OCI-LY3 (cell line): Measurements from ENCODE around the gene SYT3.

ENCODE experiments used
- H2AFZ ChIP-seq: fragments of 200-600, 300-600 bp; shearing (Covaris generic); 2 replicates; pipeline ENCODE4 v1.6.0; 2014; ENCODE audit warnings: antibody characterized with exemption, low read depth, low read length
- H3K27ac ChIP-seq: fragments of 200-600, 300-600 bp; sonication (generic); 2 replicates; pipeline ENCODE4 v1.5.1; 2014; ENCODE audit warnings: mild to moderate bottlenecking, low read length, moderate library complexity, mixed read lengths
- H3K27me3 ChIP-seq: fragments of 200-600, 300-600 bp; sonication (generic); 2 replicates; pipeline ENCODE4 v1.6.1; 2014; ENCODE audit warnings: low read depth, low read length, mixed read lengths
- H3K36me3 ChIP-seq: fragments of 200-600, 300-600 bp; sonication (generic); replicated peaks from 2 replicates; pipeline ENCODE3; 2014; ENCODE audit warnings: low read depth, low read length, mixed read lengths
- H3K4me1 ChIP-seq: fragments of 300-600, 200-600 bp; sonication (generic); 2 replicates; pipeline ENCODE4 v1.6.1; 2014; ENCODE audit warnings: low read length, mixed read lengths
- H3K4me2 ChIP-seq: fragments of 200-600, 300-600 bp; sonication (generic); 2 replicates; pipeline ENCODE4 v1.6.1; 2014; ENCODE audit warnings: low read length, mixed read lengths
- H3K4me3 ChIP-seq: fragments of 300-600, 200-600 bp; sonication (generic); 2 replicates; pipeline ENCODE4 v1.5.1; 2014; ENCODE audit warnings: antibody characterized with exemption, mild to moderate bottlenecking, low read length, moderate library complexity
- H3K79me2 ChIP-seq: fragments of 300-600, 200-600 bp; shearing (Covaris generic); 2 replicates; pipeline ENCODE4 v1.6.1; 2014; ENCODE audit warnings: mild to moderate bottlenecking, low read length, mixed read lengths
- H3K9ac ChIP-seq: fragments of 300-600, 200-600 bp; shearing (Covaris generic); 2 replicates; pipeline ENCODE4 v1.6.0; 2014; ENCODE audit warnings: mild to moderate bottlenecking, low read length, moderate library complexity
- H3K9me3 ChIP-seq: fragments of 200-600, 300-600 bp; shearing (Covaris generic); 2 replicates; pipeline ENCODE4 v1.6.1; 2014; ENCODE audit warnings: low read length, mixed read lengths; ENCODE audit not compliant: insufficient read depth
- H4K20me1 ChIP-seq: fragments of 200-600, 300-600 bp; sonication (generic); 2 replicates; pipeline ENCODE4 v1.6.1; 2016; ENCODE audit warnings: low read length, mixed read lengths; ENCODE audit not compliant: insufficient read depth
- CTCF ChIP-seq: fragments of 200-600, 300-600 bp; sonication (generic); IDR thresholded peaks from 2 replicates; pipeline ENCODE4 v1.5.1; 2014; ENCODE audit warnings: antibody characterized with exemption, low read length, low read depth
- EZH2phosphoT487 ChIP-seq: fragments of 200-600 bp; shearing (Covaris generic); IDR thresholded peaks from 2 replicates; pipeline ENCODE4 v1.6.1; 2018; ENCODE audit warnings: antibody characterized with exemption, mixed run types, low read depth

SYT3 gene

DNA sequence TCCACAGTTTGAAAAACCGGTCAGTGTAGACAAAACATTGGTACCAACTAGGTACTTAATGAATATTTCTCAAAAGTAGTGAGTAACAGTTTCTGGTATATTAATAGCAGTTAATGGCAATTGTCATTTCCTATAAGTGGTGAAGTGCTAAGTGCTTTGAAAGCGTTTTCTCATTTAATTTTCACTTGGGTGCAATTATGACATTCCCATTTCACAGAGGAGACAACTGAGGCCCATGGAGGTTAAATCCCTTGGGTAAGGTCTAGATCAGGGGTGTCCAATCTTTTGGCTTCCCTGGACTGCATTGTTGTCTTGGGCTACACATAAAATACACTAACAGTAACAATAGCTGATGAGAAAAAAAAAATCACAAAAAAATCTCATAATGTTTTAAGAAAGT, 687 bp upstream of the SYT3 start:
- H3K4me2 ChIP-seq, result no peak overlapping the region
- no peaks in the 10 kb centered on the region for H3K36me3 ChIP-seq
- H3K9me3 ChIP-seq, result 0 out of 2 replicates have a peak, but pooled peaks cover 3% of the 10 kb centered on the region
- no peaks in the 10 kb centered on the region for H3K4me1 ChIP-seq
- H3K79me2 ChIP-seq, result no peaks in the 10 kb centered on the region
- no peak overlapping the region for H2AFZ ChIP-seq
- TF ChIP-seq CTCF (no peak), EZH2phosphoT487 (no peak)
- no peak overlapping the region for H3K9ac ChIP-seq
- peaks cover 57% of the 10 kb centered on the region for H3K27me3 ChIP-seq
- no peak overlapping the region for H3K27ac ChIP-seq
- H4K20me1 ChIP-seq, result no peaks in the 10 kb centered on the region
- H3K4me3 ChIP-seq, result no peak overlapping the region

DNA sequence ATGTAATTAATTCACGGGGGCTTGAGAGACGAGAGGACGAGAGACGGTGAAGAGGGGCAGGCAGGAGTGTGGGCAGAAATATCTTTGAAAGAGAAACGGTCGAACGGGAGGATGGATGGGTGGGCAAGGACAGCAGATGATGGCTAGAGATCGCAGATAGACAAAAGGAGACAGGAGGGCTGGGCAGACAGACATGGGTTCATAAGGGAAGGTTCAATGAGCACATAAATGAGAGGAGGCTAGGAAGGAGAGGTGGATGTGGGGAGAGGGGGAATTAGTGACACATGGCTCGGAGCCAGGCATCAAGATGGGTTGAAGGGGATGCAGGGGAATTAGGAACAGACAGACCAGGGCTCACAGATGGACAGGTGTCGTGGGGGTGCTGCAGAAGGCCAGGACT, 1.1 kb downstream of the SYT3 start:
- Histone ChIP-seq H4K20me1 (no peaks in the 10 kb centered on the region), H3K27ac (no peak overlapping the region), H3K9ac (no peak overlapping the region), H3K79me2 (no peaks in the 10 kb centered on the region), H3K4me3 (no peak overlapping the region), H2AFZ (no peak overlapping the region), H3K36me3 (no peaks in the 10 kb centered on the region), H3K9me3 (peaks cover 17% of the 10 kb centered on the region), H3K27me3 (peaks cover 44% of the 10 kb centered on the region), H3K4me2 (no peak overlapping the region), H3K4me1 (no peaks in the 10 kb centered on the region)
- TF ChIP-seq CTCF (no peak), EZH2phosphoT487 (no peak)

- Histone ChIP-seq H2AFZ (no peak overlapping the region), H3K4me2 (no peak overlapping the region), H3K4me1 (no peaks in the 10 kb centered on the region), H3K79me2 (no peaks in the 10 kb centered on the region), H3K4me3 (no peak overlapping the region), H3K36me3 (no peaks in the 10 kb centered on the region), H3K9me3 (peaks cover 21% of the 10 kb centered on the region), H3K27me3 (peaks cover 34% of the 10 kb centered on the region), H3K27ac (no peak overlapping the region), H3K9ac (no peak overlapping the region), H4K20me1 (no peaks in the 10 kb centered on the region)
- no peak for TF ChIP-seq CTCF
- TF ChIP-seq EZH2phosphoT487, result no peak
Observed at GRCh38 chr19:50636317-50637085, 3.2 kb downstream of the SYT3 start.

GRCh38 chr19:50633973-50634372, 5.7 kb downstream of the SYT3 start:
- Histone ChIP-seq H3K4me1 (no peaks in the 10 kb centered on the region), H3K9ac (no peak overlapping the region), H3K36me3 (no peaks in the 10 kb centered on the region), H3K4me3 (no peak overlapping the region), H3K9me3 (peaks cover 21% of the 10 kb centered on the region), H3K4me2 (no peak overlapping the region), H4K20me1 (no peaks in the 10 kb centered on the region), H3K27ac (no peak overlapping the region), H2AFZ (no peak overlapping the region), H3K27me3 (peaks cover 34% of the 10 kb centered on the region), H3K79me2 (no peaks in the 10 kb centered on the region)
- no peak for TF ChIP-seq CTCF
- TF ChIP-seq EZH2phosphoT487, result no peak
